Keratinocyte (primary cell): ENCODE data around the gene C16orf82. TPM values are rescaled to one million over a fixed set of nuclear protein-coding genes. Genes with fewer than 3 reads are reported as not detected.

Experiments used
- DNase-seq: peaks from one replicate; pipeline ENCODE4 v3.0.0-alpha.2; 2011; ENCODE audit warnings: low read depth, missing footprints, low spot score
- FAIRE-seq: peaks from 2 replicates; lab custom pipeline; 2011; peaks lifted over from hg19 to GRCh38; lab: Jason Lieb, UNC
- H2AFZ ChIP-seq: 2 replicates; pipeline ENCODE4 v1.6.0; 2012; ENCODE audit warnings: low read length, control low read depth, inconsistent platforms; ENCODE audit not compliant: control insufficient read depth
- H3K27ac ChIP-seq: 2 replicates; pipeline ENCODE4 v1.5.1; 2011; ENCODE audit warnings: low read length; ENCODE audit not compliant: control insufficient read depth, insufficient read depth
- H3K27me3 ChIP-seq: 3 replicates; pipeline ENCODE4 v1.6.0; 2011; ENCODE audit warnings: low read length; ENCODE audit not compliant: control insufficient read depth, insufficient read depth; ENCODE audit errors: extremely low read depth
- H3K36me3 ChIP-seq, 2 experiments: 2 replicates in 1 of 2; 3 replicates in 1 of 2; pipeline ENCODE4 v1.5.1; 2011; ENCODE audit warnings: low read length in 2 of 2, mild to moderate bottlenecking in 1 of 2; ENCODE audit not compliant: control insufficient read depth in 2 of 2, insufficient read depth in 2 of 2; ENCODE audit errors: extremely low read depth in 1 of 2
- H3K4me1 ChIP-seq: 3 replicates; pipeline ENCODE4 v1.5.1; 2011; ENCODE audit warnings: low read length; ENCODE audit not compliant: control insufficient read depth, insufficient read depth; ENCODE audit errors: extremely low read depth
- H3K4me2 ChIP-seq: 3 replicates; pipeline ENCODE4 v1.6.0; 2011; ENCODE audit warnings: low read depth, low read length; ENCODE audit not compliant: control insufficient read depth, insufficient read depth; ENCODE audit errors: extremely low read depth
- H3K4me3 ChIP-seq, 3 experiments: fragments of 200-600 bp in 1 of 3; sonication (generic) in 1 of 3; 2 replicates in 2 of 3; 3 replicates in 1 of 3; pipeline ENCODE4 v1.5.1; 2011 to 2016; ENCODE audit warnings: low read length in 3 of 3, mild to moderate bottlenecking in 3 of 3, control low read depth in 2 of 3, inconsistent platforms in 1 of 3, low read depth in 1 of 3, mixed read lengths in 1 of 3, mixed run types in 1 of 3, moderate library complexity in 1 of 3; ENCODE audit not compliant: control insufficient read depth in 2 of 3, insufficient read depth in 2 of 3; ENCODE audit errors: extremely low read depth in 1 of 3
- H3K79me2 ChIP-seq: 2 replicates; pipeline ENCODE4 v1.6.0; 2012; ENCODE audit warnings: low read length; ENCODE audit not compliant: control insufficient read depth, insufficient read depth
- H3K9ac ChIP-seq: 3 replicates; pipeline ENCODE4 v1.6.0; 2011; ENCODE audit warnings: low read length; ENCODE audit not compliant: control insufficient read depth, insufficient read depth; ENCODE audit errors: extremely low read depth
- H3K9me1 ChIP-seq: 3 replicates; pipeline ENCODE4 v1.6.0; 2011; ENCODE audit warnings: low read length; ENCODE audit not compliant: control insufficient read depth, insufficient read depth; ENCODE audit errors: extremely low read depth
- H3K9me3 ChIP-seq: 2 replicates; pipeline ENCODE4 v1.5.1; 2012; ENCODE audit warnings: low read depth, low read length; ENCODE audit not compliant: control insufficient read depth
- H4K20me1 ChIP-seq: 3 replicates; pipeline ENCODE4 v1.6.0; 2011; ENCODE audit warnings: low read length; ENCODE audit not compliant: control insufficient read depth, insufficient read depth; ENCODE audit errors: extremely low read depth
- EZH2 ChIP-seq: IDR thresholded peaks from one replicate; pipeline ENCODE4 v1.6.1; 2012; ENCODE audit warnings: inconsistent platforms, mild to moderate bottlenecking, low read length, moderate library complexity
- dilution Hi-C: fragments of 300-500 bp; cut with MboI; formaldehyde crosslinking; loops from one replicate; pipeline ENCODE4 v1.7.0; 2020; ENCODE audit warnings: low sequenced_read_pairs; ENCODE audit not compliant: extremely low pct_ligation_motif_present
- polyA minus RNA-seq, 3 experiments: library from RNA; depleted of rRNA, polyadenylated mRNA; stranded (reverse); fragments of >200 nt; gene quantifications; 1 replicate in 1 of 3; 2 replicates in 1 of 3; 3 replicates in 1 of 3; pipeline ENCODE4 v1.2.3, GENCODE V29; 2011
- polyA plus RNA-seq, 5 experiments: library from polyadenylated mRNA; depleted of rRNA in 3 of 5; stranded (reverse) in 3 of 5; stranded (forward) in 1 of 5; unstranded in 1 of 5; fragments of >200 nt; gene quantifications; 1 replicate in 1 of 5; 2 replicates in 3 of 5; 3 replicates in 1 of 5; pipeline versions ENCODE4 v1.2.1 to v1.2.3, GENCODE V29; 2011 to 2012; ENCODE audit warnings: missing spikeins in 2 of 5, low read depth in 1 of 5, low replicate concordance in 1 of 5
- TF ChIP-seq, protein P1 (sequence below), 3 experiments: IDR thresholded peaks in 1 of 3; conservative IDR thresholded peaks in 1 of 3; optimal IDR thresholded peaks in 1 of 3; 2 replicates in 2 of 3; 3 replicates in 1 of 3; pipeline versions ENCODE3 to v1.5.1; 2011; ENCODE audit warnings: low read length in 3 of 3, mild to moderate bottlenecking in 3 of 3, moderate library complexity in 2 of 3, control low read depth in 1 of 3, inconsistent platforms in 1 of 3; ENCODE audit not compliant: insufficient read depth in 2 of 3; ENCODE audit errors: extremely low read depth in 1 of 3

Gene C16orf82
- polyA plus RNA-seq (not detected in 3 replicates), polyA minus RNA-seq (not detected in 3 replicates)
- not detected for polyA plus RNA-seq (2011; ENCODE audit: low read depth)
- not detected in 2 replicates for polyA plus RNA-seq (2011; cell fraction: cytosol; rRNA removed)
- polyA plus RNA-seq (2011; cell fraction: nucleus; rRNA removed): not detected in 2 replicates
- not detected in 2 replicates for polyA plus RNA-seq (2012; ENCODE audit: low replicate concordance)
- polyA minus RNA-seq (2011; cell fraction: cytosol; rRNA and poly(A)+ RNA removed): not detected
- polyA minus RNA-seq (2011; cell fraction: nucleus; rRNA and poly(A)+ RNA removed): not detected in 2 replicates

DNA sequence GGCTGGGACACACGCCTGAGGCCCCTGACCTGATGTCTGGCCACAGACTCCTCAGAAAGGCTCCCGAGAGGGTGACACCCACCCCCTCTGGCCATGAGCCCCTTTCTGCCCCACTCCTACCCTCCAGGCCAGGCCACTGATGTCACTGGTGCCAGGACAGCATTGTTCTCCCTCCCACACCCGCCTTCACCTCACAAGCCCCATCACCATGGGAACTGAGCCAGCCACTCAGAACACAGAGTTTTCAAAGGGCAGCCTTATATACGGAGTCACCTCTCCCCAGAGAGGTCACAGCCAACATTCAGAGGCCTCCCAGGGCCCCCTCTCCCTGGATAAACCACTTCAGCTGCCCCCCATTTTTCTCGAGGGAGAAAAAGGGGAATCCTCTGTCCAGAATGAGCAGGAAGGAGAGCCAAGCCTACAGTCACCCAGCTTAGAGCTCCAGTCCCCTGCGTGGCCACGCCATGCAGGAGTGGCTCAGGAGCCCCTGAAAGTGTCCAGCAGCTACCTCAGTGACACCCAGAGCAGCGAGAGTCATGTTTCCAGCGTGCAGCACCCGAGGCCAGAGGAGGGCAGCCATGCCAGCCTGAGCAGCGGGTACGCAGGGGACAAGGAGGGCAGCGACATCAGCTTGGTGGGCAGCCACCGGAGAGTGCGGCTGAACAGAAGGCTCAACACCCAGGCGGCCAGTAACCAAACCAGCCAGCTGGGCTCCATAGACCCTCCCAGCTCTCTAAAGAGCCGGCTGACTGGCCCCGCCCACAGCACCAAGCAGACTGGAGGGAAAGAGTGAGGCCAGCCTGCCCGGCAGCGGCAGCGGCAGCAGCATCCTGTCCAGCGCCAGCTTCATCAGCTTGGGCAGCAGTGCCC, at the start of gene C16orf82:
TSS of gene C16orf82 (plus strand) at position 260 of the 870 bp plus-strand sequence.
- Histone ChIP-seq H3K4me3 (no peak within 1 kb of the TSS), H3K4me2 (no peak within 1 kb of the TSS), H3K79me2 (no peaks in the 10 kb centered on the region), H3K4me1 (no peaks in the 10 kb centered on the region), H3K9ac (no peak within 1 kb of the TSS), H3K27ac (no peak within 1 kb of the TSS), H3K27me3 (no peaks in the 10 kb centered on the region), H3K9me3 (peaks cover 1% of the 10 kb centered on the region), H4K20me1 (no peaks in the 10 kb centered on the region), H3K9me1 (no peaks in the 10 kb centered on the region), H2AFZ (no peak within 1 kb of the TSS), H3K36me3 (no peaks in the 10 kb centered on the region)
- TF ChIP-seq EZH2: no peak
- TF ChIP-seq, protein P1, sequence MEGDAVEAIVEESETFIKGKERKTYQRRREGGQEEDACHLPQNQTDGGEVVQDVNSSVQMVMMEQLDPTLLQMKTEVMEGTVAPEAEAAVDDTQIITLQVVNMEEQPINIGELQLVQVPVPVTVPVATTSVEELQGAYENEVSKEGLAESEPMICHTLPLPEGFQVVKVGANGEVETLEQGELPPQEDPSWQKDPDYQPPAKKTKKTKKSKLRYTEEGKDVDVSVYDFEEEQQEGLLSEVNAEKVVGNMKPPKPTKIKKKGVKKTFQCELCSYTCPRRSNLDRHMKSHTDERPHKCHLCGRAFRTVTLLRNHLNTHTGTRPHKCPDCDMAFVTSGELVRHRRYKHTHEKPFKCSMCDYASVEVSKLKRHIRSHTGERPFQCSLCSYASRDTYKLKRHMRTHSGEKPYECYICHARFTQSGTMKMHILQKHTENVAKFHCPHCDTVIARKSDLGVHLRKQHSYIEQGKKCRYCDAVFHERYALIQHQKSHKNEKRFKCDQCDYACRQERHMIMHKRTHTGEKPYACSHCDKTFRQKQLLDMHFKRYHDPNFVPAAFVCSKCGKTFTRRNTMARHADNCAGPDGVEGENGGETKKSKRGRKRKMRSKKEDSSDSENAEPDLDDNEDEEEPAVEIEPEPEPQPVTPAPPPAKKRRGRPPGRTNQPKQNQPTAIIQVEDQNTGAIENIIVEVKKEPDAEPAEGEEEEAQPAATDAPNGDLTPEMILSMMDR (optimal IDR thresholded peaks at IDR 0.05 in 1 of 3, IDR thresholded peaks at IDR 0.05 in 1 of 3, conservative IDR thresholded peaks at IDR 0.05 in 1 of 3; ENCODE audit: extremely low read depth in 1 of 3, insufficient read depth in 2 of 3, low read length in 3 of 3): no peak
- DNase-seq (no peak), FAIRE-seq (no peak)
- dilution Hi-C loops: no loop called here

DNA sequence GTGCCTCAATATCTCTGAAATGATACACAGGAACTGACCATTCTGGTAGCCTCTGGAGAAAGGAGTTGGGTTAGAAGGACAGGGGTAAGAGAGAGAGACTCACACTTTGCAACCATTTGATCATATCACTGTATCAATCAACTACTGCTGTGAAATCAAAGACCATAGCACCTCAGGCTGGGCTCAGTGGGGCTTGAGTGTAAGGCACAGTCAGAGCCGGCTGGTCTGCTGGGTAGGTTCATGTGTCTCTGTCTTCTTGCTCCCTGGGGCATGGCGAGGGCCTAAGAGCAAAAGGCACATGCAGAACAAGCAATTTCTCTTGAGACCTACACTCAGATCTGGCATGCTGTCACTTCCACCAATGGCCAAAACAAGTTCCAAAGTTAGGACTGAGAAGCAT, 46.7 kb upstream of the C16orf82 start:
- TF ChIP-seq, protein P1 (optimal IDR thresholded peaks at IDR 0.05 in 1 of 3, IDR thresholded peaks at IDR 0.05 in 1 of 3, conservative IDR thresholded peaks at IDR 0.05 in 1 of 3; ENCODE audit: extremely low read depth in 1 of 3, insufficient read depth in 2 of 3, low read length in 3 of 3): no peak
- TF ChIP-seq EZH2: no peak
- Histone ChIP-seq H2AFZ (no peak overlapping the region), H3K79me2 (no peaks in the 10 kb centered on the region), H3K36me3 (no peaks in the 10 kb centered on the region), H3K9ac (no peak overlapping the region), H3K27ac (no peak overlapping the region), H3K27me3 (no peaks in the 10 kb centered on the region), H3K9me3 (peaks cover 6% of the 10 kb centered on the region), H4K20me1 (no peaks in the 10 kb centered on the region), H3K4me3 (no peak overlapping the region), H3K4me1 (no peaks in the 10 kb centered on the region), H3K9me1 (no peaks in the 10 kb centered on the region), H3K4me2 (no peak overlapping the region)
- DNase-seq: no peak
- no peak for FAIRE-seq
- dilution Hi-C loops: no loop called here
